GM13976 (cell line): ENCODE results near the gene EIF4E2.

Source experiments
- DNase-seq: peaks from one replicate; pipeline ENCODE4 v3.0.0; 2012; ENCODE audit warnings: low spot score
- CTCF ChIP-seq: IDR thresholded peaks from 2 replicates; pipeline ENCODE4 v1.5.1; 2012; ENCODE audit warnings: borderline replicate concordance, mild to moderate bottlenecking; ENCODE audit not compliant: insufficient read depth; ENCODE audit errors: extremely low read depth, missing control alignments, control extremely low read depth
- in situ Hi-C: fragments of 300-500 bp; cut with MboI; formaldehyde crosslinking; loops from one replicate; pipeline ENCODE4 v1.12.0; 2022; ENCODE audit warnings: low sequenced_read_pairs, mixed read lengths, inconsistent platforms; ENCODE audit not compliant: unreplicated experiment

The EIF4E2 gene

GRCh38 chr2:232604535-232604934 lies 54.0 kb downstream of the EIF4E2 start:
- in situ Hi-C loops: loop anchor here (25.0 kb wide), 2 partner anchors 433 to 658 kb away; partner anchors contain the start of genes ATG16L1 and NEU2
- no peak for TF ChIP-seq CTCF
- no peak for DNase-seq

DNA sequence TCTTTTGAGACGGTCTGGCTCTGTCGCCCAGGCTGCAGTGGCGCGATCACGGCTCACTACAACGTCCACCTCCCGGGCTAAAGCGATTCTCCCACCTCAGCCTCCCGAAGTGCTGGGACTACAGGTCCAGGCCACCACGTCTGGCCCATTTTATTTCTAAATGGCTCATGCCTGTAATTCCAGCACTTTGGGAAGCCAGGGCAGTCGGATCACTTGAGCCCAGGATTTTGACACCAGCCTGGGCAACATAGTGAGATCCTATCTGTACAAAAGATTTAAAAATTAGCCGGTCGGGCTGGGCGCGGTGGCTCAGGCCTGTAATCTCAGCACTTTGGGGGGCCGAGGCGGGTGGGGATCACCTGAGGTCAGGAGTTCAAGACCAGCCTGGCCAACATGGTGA lies 56.5 kb downstream of the EIF4E2 start:
- TF ChIP-seq CTCF: no peak
- no peak for DNase-seq
- in situ Hi-C loops: loop anchor here (25.0 kb wide), 2 partner anchors 430 to 655 kb away; partner anchors contain the start of genes ATG16L1 and NEU2

DNA sequence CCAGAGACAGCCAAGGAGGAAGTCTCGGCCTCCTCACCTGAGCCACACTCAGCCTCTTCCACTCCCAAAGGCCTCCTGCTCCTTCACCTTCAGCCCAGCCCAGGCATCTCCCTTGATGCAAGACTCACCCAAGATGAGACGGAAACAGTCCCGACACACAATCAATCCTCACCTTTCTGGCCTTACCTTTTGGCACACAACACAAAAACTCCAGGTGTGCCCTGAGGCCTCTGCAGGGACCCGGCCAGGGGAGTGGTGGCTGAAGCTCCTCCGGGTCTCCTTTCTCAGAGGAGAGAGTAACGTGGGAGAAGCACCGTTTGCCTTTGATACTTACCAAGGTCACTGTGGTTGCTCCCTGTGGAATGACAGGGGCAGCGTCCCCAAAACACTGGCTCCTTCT lies 59.1 kb downstream of the EIF4E2 start:
- TF ChIP-seq CTCF: no peak
- in situ Hi-C loops: loop anchor here (25.0 kb wide), 2 partner anchors 428 to 653 kb away; partner anchors contain the start of genes ATG16L1 and NEU2
- peak; percentile 7 for DNase-seq

DNA sequence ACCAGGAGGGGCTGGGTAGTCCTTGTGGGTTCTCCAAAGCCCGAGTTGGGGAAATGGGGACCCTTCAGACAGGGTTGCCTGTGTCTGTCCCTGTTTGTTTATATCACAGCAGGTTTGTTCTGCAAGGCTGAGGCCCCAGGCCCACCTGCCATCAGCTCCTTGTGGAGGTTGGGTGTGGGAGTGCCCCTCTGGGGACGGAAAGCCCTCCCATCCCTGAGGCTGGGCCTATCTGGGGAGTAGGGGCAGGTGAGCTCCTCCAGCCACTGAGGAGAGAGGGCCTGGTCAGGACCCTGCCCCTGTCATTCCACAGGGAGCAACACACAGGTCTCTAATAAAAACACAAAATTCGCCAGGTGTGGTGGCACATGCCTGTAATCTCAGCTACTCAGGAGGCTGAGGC lies 59.6 kb downstream of the EIF4E2 start:
- peak; percentile 6 for DNase-seq
- in situ Hi-C loops: loop anchor here (25.0 kb wide), 2 partner anchors 427 to 652 kb away; partner anchors contain the start of genes ATG16L1 and NEU2
- TF ChIP-seq CTCF: no peak

- in situ Hi-C loops: loop anchor here (25.0 kb wide), 2 partner anchors 426 to 651 kb away; partner anchors contain the start of genes ATG16L1 and NEU2
- peak; percentile 12 for DNase-seq
Measured at GRCh38 chr2:232611061-232611460, 60.6 kb downstream of the EIF4E2 start.

DNA sequence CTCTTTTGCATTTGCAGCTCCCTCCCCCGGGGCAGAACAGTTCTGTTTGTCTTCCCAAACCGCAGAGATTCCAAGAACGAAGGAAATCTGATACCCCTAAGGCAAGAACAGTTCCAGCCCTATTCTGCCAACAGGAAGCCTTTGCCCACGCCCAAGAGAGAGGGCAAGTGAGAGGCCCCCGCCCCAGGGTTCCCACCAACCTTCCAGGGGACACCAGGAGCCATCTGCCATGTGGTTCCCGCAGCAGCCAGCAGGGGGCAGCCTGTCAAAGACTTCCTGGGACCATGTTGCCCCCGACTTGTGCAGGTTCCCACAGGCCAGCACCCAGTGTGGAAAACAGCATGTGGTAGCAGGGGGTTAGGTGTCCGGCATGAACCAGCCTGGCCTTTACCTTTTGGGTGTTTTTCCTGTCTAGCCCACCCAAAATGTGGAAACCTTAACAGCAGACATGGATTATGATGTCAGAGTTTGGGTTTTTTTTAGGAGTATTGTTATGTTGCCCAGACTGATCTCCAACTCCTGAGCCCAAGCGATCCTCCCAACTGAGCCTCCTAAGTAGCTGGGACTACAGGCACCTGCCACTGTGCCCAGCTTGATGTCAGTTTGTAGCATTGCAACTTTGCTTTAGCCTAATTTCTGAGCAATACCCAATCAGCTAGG lies 61.2 kb downstream of the EIF4E2 start:
- TF ChIP-seq CTCF: peak; percentile 86
- in situ Hi-C loops: loop anchor here (25.0 kb wide), 2 partner anchors 426 to 651 kb away; partner anchors contain the start of genes ATG16L1 and NEU2
- peak; percentile 77 for DNase-seq

More at GRCh38 chr2:232611061-232611460, 60.6 kb downstream of the EIF4E2 start:
- no peak for TF ChIP-seq CTCF
